ENCODE data around the gene NOTCH1.

The NOTCH1 gene

DNA sequence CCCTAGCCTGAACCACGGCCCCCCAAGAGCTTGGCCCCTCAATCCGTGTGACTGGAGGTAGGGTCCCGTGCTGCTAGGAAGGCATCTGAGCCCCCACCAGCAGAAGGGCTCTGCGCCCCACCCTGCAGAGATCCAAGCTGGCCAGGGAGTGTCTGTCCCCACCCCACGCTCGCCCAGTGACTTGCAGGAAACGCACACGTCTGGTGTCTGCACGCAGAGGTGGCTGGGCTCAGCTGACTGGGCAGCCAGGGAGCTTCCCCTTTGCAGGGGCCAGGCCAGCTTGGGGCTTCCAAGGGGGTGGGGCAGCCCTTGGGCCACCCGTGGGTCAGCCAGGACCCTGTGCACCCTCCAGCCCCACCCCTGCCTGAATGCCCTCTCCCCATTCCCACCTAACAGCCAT, 24.3 kb downstream of the NOTCH1 start:
- DNase-seq (ENCODE audit: low read depth, low spot score) = no peak
- no peak overlapping the region for H3K4me3 ChIP-seq (ENCODE audit: low read depth, low read length)
- in situ Hi-C loops (cut with HindIII; ENCODE audit: low sequenced_read_pairs) = no loop called here
- TF ChIP-seq, protein P1, sequence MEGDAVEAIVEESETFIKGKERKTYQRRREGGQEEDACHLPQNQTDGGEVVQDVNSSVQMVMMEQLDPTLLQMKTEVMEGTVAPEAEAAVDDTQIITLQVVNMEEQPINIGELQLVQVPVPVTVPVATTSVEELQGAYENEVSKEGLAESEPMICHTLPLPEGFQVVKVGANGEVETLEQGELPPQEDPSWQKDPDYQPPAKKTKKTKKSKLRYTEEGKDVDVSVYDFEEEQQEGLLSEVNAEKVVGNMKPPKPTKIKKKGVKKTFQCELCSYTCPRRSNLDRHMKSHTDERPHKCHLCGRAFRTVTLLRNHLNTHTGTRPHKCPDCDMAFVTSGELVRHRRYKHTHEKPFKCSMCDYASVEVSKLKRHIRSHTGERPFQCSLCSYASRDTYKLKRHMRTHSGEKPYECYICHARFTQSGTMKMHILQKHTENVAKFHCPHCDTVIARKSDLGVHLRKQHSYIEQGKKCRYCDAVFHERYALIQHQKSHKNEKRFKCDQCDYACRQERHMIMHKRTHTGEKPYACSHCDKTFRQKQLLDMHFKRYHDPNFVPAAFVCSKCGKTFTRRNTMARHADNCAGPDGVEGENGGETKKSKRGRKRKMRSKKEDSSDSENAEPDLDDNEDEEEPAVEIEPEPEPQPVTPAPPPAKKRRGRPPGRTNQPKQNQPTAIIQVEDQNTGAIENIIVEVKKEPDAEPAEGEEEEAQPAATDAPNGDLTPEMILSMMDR (IDR thresholded peaks at IDR 0.05; ENCODE audit: low read depth, low read length) = no peak

DNA sequence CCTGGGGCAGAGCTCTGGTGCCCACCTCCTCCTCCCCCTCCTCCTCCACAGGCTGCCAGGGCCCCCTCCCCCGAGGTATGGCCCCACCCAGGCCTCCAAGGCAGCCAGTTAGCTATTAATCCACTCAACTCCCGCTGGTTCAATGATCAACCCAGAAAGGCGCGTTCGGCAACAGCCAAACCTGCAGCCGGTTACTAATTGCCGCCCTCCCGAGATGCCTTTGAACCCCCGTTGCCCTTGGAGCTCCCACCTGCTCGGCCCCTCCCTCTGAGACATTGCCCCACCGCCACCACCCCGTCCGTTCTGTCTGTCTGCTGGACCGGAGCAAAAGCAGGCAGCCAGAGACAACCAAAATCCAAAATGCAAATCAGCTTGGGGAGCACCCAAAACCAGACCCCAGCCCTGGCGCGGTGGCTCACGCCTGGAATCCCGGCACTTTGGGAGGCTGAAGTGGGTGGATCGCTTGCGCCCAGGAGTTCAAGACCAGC, 25.8 kb downstream of the NOTCH1 start:
- TF ChIP-seq, protein P1 (IDR thresholded peaks at IDR 0.05; ENCODE audit: low read depth, low read length) = no peak
- DNase-seq (ENCODE audit: low read depth, low spot score) = no peak
- no peak overlapping the region for H3K4me3 ChIP-seq (ENCODE audit: low read depth, low read length)
- in situ Hi-C loops (cut with HindIII; ENCODE audit: low sequenced_read_pairs) = no loop called here

DNA sequence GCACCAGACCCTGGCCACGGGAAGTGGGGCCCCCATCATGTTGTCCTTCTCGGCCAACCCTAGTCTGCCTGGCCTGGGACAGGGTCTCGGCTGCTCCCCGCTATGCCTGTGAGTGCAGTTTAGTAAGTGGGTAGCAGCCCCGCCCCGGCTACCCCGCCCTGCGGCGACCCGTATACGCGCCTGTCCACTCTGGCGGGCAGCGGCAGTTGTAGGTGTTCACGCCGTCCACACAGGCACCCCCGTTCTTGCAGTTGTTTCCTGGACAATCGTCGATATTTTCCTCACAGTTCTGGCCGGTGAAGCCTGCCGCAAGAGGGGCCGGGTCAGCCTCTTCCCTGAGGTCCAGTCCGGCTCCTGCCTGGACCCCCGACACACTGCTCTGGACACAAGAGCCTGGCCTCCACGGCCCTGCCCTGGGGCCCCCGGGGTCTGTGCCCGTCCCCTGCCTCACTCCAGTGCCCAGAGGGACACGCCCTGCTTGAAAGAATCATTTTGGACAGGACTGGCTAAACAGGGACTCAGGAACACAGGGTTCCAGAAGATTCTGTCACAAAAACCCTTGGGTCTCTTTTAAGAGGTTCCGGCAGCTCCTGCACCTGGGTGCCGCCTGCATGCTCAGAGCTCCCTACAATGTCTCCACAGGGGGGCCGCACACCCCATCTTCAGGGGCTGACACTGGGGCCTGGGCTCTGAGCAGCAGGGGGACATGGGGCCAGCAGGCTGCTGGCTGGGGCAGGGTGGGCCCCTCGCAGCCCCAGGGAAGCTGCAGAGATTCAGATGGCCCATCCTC, 26.4 kb downstream of the NOTCH1 start:
- DNase-seq (ENCODE audit: low read depth, low spot score) = no peak
- no peak overlapping the region for H3K4me3 ChIP-seq (ENCODE audit: low read depth, low read length)
- TF ChIP-seq, protein P1 (IDR thresholded peaks at IDR 0.05; ENCODE audit: low read depth, low read length) = no peak
- in situ Hi-C loops (cut with HindIII; ENCODE audit: low sequenced_read_pairs) = no loop called here

DNA sequence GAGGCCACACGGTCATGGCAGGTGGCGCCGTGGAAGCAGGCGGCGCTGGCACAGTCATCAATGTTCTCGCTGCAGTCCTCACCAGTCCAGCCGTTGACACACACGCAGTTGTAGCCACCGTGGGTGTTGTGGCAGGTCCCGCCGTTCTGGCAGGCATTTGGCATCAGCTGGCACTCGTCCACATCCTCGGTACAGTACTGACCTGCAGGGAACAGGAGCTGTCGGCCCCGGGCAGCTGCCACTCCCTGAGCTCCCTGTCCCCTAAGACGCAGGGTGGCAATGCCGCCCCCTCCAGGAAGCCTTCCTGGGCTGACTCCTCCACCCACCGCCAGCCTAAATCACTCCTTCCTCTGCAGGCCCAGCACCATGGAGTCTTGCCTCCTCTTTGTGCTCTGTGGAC, 27.2 kb downstream of the NOTCH1 start:
- in situ Hi-C loops (cut with HindIII; ENCODE audit: low sequenced_read_pairs) = no loop called here
- DNase-seq (ENCODE audit: low read depth, low spot score) = no peak
- no peak overlapping the region for H3K4me3 ChIP-seq (ENCODE audit: low read depth, low read length)
- TF ChIP-seq, protein P1 (IDR thresholded peaks at IDR 0.05; ENCODE audit: low read depth, low read length) = no peak

DNA sequence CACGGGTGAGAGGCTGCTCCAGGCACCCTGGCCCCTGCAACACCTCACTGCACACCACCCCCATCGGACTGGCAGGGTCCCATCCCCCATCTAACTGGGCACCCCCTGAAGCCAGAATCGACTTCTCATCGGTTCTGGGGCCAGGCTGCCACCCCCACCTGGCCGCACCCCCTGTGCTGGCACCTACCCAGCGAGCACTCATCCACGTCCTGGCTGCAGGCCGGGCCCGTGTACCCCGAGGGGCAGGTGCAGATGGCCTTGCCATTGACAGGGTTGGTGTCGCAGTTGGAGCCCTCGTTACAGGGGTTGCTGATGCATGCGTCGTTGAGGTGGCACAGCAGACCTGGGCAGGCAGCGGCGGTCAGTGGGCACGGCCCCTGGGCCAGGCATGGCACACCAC, 27.9 kb downstream of the NOTCH1 start:
- DNase-seq (ENCODE audit: low read depth, low spot score) = no peak
- no peak overlapping the region for H3K4me3 ChIP-seq (ENCODE audit: low read depth, low read length)
- TF ChIP-seq, protein P1 (IDR thresholded peaks at IDR 0.05; ENCODE audit: low read depth, low read length) = no peak
- in situ Hi-C loops (cut with HindIII; ENCODE audit: low sequenced_read_pairs) = no loop called here

DNA sequence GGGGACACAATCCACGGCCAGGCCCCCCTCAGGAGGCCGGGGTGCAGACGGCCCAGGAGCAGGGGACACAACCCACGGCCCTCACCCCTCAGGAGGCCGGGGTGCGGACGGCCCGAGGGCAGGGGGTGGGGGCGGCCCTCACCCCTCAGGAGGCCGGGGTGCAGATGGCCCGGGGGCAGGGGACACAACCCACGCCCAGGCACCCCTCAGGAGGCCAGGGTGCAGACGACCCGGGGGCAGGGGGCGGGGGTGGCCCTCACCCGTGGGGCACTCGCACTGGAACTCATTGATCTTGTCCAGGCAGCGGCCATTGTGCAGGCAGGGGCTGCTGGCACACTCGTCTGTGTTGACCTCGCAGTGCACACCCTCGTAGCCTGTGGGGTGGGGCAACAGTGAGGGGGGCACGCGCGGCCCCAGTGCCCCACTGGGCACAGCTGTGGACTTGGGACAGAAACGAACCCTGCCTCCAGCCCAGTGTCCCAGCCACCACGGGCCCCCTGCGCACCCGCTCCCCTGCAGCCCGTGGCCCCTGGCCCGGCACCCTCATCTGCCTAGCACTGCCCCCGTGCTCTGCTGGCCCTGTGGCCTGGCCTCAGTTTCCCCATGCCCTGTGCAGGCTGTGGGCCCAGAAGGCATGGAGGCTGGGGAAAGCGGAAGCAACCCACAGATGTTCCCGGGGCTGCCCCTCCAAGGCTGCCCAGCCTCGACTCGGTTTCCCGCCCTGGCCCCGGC, 28.7 kb downstream of the NOTCH1 start:
- in situ Hi-C loops (cut with HindIII; ENCODE audit: low sequenced_read_pairs) = no loop called here
- no peak for DNase-seq (ENCODE audit: low read depth, low spot score)
- no peak overlapping the region for H3K4me3 ChIP-seq (ENCODE audit: low read depth, low read length)
- TF ChIP-seq, protein P1 (IDR thresholded peaks at IDR 0.05; ENCODE audit: low read depth, low read length) = no peak
